PC-3 (cell line): Measurements from ENCODE around the gene COX7A2.

ENCODE experiments used
- EZH2phosphoT487 ChIP-seq: fragments of 300-600 bp; sonication (generic); IDR thresholded peaks from 2 replicates; pipeline ENCODE4 v1.6.1; 2018; ENCODE audit warnings: mild to moderate bottlenecking, antibody characterized with exemption, low read length, borderline replicate concordance
- TF ChIP-seq, protein P1 (sequence below): fragments of 300-600 bp; sonication (generic); conservative IDR thresholded peaks from 2 replicates; pipeline ENCODE4 v1.5.1; 2017; ENCODE audit warnings: antibody characterized with exemption, low read depth, mild to moderate bottlenecking, low read length

DNA sequence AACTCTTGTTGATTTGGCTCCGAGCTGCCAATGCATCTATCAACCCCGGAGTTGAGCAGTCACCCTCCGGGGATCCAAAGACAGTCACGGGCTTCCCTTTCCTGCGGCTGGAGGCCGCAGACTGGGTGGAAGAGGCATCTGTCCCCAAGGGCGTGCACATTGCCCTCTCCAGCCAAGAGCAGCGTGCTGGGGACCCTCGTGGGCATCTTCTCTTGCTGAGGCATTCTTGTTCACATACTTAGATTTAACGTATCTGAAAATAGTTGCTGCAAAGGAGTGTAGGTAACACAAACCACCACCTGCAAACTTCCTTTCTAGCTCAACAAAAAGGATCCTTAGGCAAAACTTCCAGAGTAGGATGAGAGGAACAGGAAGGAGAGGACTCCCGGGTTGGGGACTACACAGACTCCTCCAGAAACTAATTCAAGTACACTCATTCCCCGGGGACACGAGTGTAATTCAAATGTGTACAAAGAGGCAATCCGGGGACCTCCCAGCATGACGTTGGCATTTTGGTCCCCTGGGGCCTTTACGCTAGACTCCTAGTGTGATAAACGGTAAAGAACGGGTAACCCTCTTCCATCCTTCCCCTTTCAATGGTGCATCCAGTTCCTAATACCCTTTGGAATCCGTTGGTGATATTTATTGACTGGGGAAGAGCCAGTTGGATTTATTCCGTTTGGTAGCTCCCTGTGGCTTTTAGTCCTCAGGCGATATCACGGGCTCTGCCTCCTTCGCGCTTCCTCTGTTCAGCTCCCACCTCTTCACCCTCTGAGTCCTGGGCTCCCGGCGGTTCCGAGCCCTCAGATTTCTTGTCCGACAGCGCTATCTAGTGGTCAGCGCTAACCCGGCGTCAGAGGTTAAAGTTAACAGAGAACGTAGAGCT is 35.1 kb downstream of the COX7A2 start:
- TF ChIP-seq, protein P1, sequence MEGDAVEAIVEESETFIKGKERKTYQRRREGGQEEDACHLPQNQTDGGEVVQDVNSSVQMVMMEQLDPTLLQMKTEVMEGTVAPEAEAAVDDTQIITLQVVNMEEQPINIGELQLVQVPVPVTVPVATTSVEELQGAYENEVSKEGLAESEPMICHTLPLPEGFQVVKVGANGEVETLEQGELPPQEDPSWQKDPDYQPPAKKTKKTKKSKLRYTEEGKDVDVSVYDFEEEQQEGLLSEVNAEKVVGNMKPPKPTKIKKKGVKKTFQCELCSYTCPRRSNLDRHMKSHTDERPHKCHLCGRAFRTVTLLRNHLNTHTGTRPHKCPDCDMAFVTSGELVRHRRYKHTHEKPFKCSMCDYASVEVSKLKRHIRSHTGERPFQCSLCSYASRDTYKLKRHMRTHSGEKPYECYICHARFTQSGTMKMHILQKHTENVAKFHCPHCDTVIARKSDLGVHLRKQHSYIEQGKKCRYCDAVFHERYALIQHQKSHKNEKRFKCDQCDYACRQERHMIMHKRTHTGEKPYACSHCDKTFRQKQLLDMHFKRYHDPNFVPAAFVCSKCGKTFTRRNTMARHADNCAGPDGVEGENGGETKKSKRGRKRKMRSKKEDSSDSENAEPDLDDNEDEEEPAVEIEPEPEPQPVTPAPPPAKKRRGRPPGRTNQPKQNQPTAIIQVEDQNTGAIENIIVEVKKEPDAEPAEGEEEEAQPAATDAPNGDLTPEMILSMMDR = peak; percentile 91
- no peak for TF ChIP-seq EZH2phosphoT487
